ENCODE data around the gene QPRT. TPM values are rescaled to one million over a fixed set of nuclear protein-coding genes. Genes with fewer than 3 reads are reported as not detected.
A peak's percentile ranks its signal among the peaks of the same experiment; 100 is the strongest.
"Not testable (repeated sequence)": the region's sequence is repeated elsewhere in the genome, so short reads cannot be mapped to it uniquely, and the experiment has no call there.

Gene QPRT
- polyA plus RNA-seq (ENCODE audit: insufficient read length): 80.1 TPM

GRCh38 chr16:29678691-29679267 is at the start of gene QPRT:
Gene QPRT (plus strand): TSS chr16:29679180. CDS start chr16:29679198, 18 bp downstream.
- peak; percentile 79 for DNase-seq

GRCh38 chr16:29629318-29629717 is 49.7 kb upstream of the QPRT start:
- not testable (repeated sequence) for DNase-seq

GRCh38 chr16:29631658-29632057 is 47.3 kb upstream of the QPRT start:
- DNase-seq: not testable (repeated sequence)

DNA sequence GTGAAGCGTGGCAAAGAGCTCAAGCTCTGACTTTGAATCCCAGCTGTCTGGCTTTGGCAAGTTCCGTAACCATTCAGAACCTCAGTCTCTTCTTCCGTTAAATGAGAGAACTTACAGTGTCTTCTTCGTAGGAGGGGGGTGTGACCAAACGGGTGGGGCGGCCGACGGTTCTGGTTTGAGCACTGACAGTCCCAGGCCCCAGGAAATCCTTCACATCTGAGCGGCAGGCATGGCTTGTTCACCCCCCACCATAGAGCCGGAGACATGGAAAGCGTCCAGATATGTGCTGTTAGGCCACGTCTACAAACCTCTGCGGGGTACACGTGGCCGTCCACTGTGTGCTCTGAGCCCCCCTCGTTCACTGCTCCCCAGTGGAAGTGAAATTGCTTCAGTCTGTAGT is 43.1 kb upstream of the QPRT start:
- not testable (repeated sequence) for DNase-seq

DNA sequence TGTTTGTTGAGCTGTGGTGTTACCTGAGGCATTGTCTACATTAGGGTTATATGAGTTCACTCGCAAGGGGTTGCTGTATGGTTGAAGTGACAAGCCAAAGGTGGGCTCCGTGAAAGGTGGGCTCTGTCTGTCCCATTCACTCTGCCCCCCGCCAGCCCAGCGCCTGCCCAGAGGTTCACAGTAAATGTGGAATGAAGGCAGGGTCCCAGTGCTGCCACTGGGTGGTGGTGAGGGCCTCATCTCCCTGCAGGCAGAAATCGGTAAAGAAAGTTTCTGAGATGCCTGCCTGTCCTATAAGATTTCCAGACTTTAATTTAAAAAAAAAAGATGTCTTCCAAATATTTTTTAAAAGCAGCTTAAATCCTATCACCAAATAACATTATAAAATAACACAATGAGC is 42.6 kb upstream of the QPRT start:
- not testable (repeated sequence) for DNase-seq

DNA sequence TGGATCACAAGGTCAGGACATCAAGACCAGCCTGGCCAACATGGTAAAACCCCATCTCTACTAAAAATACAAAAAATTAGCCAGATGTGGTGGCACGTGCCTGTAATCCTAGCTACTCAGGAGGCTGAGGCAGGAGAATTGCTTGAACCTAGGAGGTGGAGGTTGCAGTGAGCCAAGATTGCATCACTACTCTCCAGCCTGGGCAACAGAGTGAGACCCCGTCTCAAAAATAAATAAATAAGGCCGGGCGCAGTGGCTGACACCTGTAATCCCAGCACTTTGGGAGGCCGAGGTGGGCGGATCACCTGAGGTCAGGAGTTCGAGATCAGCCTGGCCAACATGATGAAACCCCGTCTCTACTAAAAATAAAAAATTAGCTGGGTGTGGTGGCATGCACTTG is 40.2 kb upstream of the QPRT start:
- DNase-seq: not testable (repeated sequence)

GRCh38 chr16:29641561-29641960 is 37.4 kb upstream of the QPRT start:
- DNase-seq: no peak

DNA sequence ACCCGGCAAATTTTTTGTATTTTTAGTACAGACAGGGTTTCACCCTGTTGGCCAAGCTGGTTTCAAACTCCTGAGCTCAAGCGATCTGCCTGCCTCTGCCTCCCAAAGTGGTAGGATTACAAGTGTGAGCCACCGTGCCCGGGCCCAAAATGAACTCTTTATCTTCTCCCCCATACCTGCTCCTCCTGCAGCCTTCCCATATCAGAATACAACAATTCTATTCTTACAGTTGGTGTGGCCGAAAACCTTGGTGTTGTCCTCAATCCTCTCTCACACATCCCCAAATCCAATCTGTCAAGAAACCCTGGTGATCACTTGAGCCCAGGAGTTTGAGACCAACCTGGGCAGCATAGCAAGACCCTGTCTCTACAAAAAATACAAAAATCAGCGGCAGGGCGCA is 35.4 kb upstream of the QPRT start:
- no peak for DNase-seq

DNA sequence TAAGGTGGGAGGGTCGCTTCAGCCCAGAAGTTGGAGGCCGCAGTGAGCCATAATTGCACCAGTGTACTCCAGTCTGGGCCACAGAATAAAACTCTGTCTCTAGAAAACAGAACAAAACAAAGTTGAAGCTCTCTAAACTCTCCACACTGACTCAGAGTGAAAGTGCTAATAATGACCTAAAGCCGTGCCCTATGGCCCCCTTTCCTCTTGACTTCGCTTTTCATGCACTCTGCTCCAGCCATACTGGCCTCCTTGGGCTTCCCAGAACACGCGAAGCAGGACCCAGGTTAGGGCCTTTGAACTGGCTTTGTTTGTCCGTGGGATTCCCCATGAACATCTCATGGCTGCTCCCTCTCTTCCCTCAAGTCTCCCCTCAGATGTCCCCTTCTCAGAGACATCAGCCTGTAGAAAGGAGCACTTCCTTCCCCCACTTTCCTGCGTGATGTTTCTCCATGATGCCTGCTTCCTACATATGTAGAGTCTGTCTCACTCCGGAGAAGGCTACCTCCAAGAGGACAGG is 34.6 kb upstream of the QPRT start:
- DNase-seq: no peak

GRCh38 chr16:29644973-29645693 is 33.8 kb upstream of the QPRT start:
- DNase-seq: no peak

- no peak for DNase-seq
These were observed 33.2 kb upstream of the QPRT start for GRCh38 chr16:29645694-29646187.

GRCh38 chr16:29646947-29647346 is 32.0 kb upstream of the QPRT start:
- no peak for DNase-seq

- DNase-seq: no peak
These were observed 29.1 kb upstream of the QPRT start for GRCh38 chr16:29649588-29650494.

- no peak for DNase-seq
These were observed 28.2 kb upstream of the QPRT start for GRCh38 chr16:29650771-29651170.

- DNase-seq: no peak
These were observed 27.1 kb upstream of the QPRT start for GRCh38 chr16:29651774-29652349.

- no peak for DNase-seq
These were observed 25.5 kb upstream of the QPRT start for GRCh38 chr16:29653471-29653870.

GRCh38 chr16:29653890-29654289 is 25.1 kb upstream of the QPRT start:
- not testable (repeated sequence) for DNase-seq

GRCh38 chr16:29656688-29657523 is 22.1 kb upstream of the QPRT start:
- no peak for DNase-seq

- DNase-seq: no peak
These were observed 20.3 kb upstream of the QPRT start for GRCh38 chr16:29658705-29659104.

DNA sequence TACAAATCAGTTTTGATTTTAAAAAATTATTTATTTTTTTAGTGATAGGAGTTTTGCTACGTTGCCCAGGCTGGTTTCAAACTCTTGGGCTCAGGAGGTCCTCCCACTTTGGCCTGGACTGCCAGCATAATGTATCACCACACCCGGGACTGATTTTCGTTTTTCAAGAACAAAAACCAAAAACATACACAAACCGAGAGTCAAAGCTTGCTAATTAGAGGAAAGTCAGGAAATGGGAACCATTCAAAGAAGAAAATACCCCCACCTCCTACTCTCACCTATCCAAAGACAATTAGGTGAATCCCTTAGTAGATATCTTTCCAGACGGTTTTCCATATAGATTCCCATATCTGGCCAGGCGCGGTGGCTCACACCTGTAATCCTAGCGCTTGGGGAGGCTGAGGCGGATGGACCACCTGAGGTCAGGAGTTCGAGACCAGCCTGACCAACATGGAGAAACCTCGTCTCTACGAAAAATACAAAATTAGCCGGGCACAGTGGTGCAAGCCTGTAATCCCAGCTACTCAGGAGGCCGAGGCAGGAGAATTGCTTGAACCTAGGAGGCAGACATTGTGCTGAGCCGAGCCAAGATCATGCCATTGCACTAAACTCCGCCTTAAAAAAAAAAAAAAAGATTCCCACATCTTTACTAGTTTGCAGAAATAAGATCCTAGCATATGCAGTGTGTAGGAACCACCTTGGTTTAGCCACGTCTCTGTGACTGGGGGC is 16.8 kb upstream of the QPRT start:
- no peak for DNase-seq

DNA sequence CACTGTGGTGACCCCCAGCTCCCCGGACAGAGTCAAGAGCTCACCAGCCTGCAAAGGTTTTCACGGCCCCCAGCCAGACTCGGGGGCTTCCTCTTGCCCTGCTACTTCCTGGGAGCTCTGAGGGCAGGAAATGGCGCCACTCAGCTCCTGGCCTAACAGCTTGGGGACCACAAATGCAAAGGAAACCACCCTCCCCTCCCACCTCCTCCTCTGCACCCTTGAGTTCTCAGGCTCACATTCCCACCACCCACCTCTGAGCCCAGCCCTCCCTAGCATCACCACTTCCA is 16.3 kb upstream of the QPRT start:
- DNase-seq: no peak

Data from hindlimb muscle (tissue), 1 donor.